HL-60/S4 treated with phorbol 12-myristate 13-acetate at 8.2 ng/mL for 4 days and 3 days (cell line): ENCODE results near the gene PLAAT3.
"Not testable (repeated sequence)": the region's sequence is repeated elsewhere in the genome, so short reads cannot be mapped to it uniquely, and the experiment has no call there.

Source experiments
- in situ Hi-C: fragments of 300-500 bp; cut with MboI; formaldehyde crosslinking; loops from 2 replicates; pipeline ENCODE4 v1.15.0; 2022; ENCODE audit warnings: low sequenced_read_pairs

PLAAT3 gene

GRCh38 chr11:63614136-63614671, at the start of gene PLAAT3:
PLAAT3 (minus strand) TSS chr11:63614433; CDS start chr11:63614014, 419 bp downstream.
- in situ Hi-C loops: no loop called here

- in situ Hi-C loops: no loop called here
Measured at GRCh38 chr11:63663809-63664208, 49.6 kb upstream of the PLAAT3 start.

GRCh38 chr11:63660972-63661371, 46.7 kb upstream of the PLAAT3 start:
- in situ Hi-C loops: no loop called here

- in situ Hi-C loops: no loop called here
Measured at GRCh38 chr11:63652671-63653070, 38.4 kb upstream of the PLAAT3 start.

GRCh38 chr11:63643205-63643604, 29.0 kb upstream of the PLAAT3 start:
- in situ Hi-C loops: no loop called here

- in situ Hi-C loops: no loop called here
Measured at GRCh38 chr11:63641727-63642126, 27.5 kb upstream of the PLAAT3 start.

- in situ Hi-C loops: loop anchor here (10.0 kb wide), 1 partner anchor 165 kb away; no protein-coding TSS in a partner anchor
Measured at GRCh38 chr11:63639199-63639832, 25.1 kb upstream of the PLAAT3 start.

GRCh38 chr11:63638436-63638835, 24.2 kb upstream of the PLAAT3 start:
- in situ Hi-C loops: loop anchor here (10.0 kb wide), 1 partner anchor 164 kb away; no protein-coding TSS in a partner anchor

GRCh38 chr11:63635762-63636465, 21.7 kb upstream of the PLAAT3 start:
- in situ Hi-C loops: loop anchor here (10.0 kb wide), 1 partner anchor 161 kb away; no protein-coding TSS in a partner anchor

- in situ Hi-C loops: no loop called here
Measured at GRCh38 chr11:63629426-63629825, 15.2 kb upstream of the PLAAT3 start.

GRCh38 chr11:63623513-63624140, 9.4 kb upstream of the PLAAT3 start:
- in situ Hi-C loops: no loop called here

- in situ Hi-C loops: no loop called here
Measured at GRCh38 chr11:63622323-63622722, 8.1 kb upstream of the PLAAT3 start.

- in situ Hi-C loops: no loop called here
Measured at GRCh38 chr11:63621071-63621470, 6.8 kb upstream of the PLAAT3 start.

- in situ Hi-C loops: no loop called here
Measured at GRCh38 chr11:63619967-63620366, 5.7 kb upstream of the PLAAT3 start.

- in situ Hi-C loops: not testable (repeated sequence)
Measured at GRCh38 chr11:63617686-63618085, 3.5 kb upstream of the PLAAT3 start.

GRCh38 chr11:63616953-63617352, 2.7 kb upstream of the PLAAT3 start:
- in situ Hi-C loops: no loop called here

- in situ Hi-C loops: no loop called here
Measured at GRCh38 chr11:63613517-63614135, 607 bp downstream of the PLAAT3 start.

GRCh38 chr11:63612181-63612580, 2.1 kb downstream of the PLAAT3 start:
- in situ Hi-C loops: no loop called here

- in situ Hi-C loops: no loop called here
Measured at GRCh38 chr11:63611395-63611747, 2.9 kb downstream of the PLAAT3 start.

- in situ Hi-C loops: no loop called here
Measured at GRCh38 chr11:63610604-63611394, 3.4 kb downstream of the PLAAT3 start.
